NCI-H2029 (cell line): ENCODE data around the gene GEMIN2.
"Not testable (repeated sequence)": the region's sequence is repeated elsewhere in the genome, so short reads cannot be mapped to it uniquely, and the experiment has no call there.

ENCODE experiments used
- DNase-seq: peaks from one replicate; lab custom pipeline; 2025; lab: John Stamatoyannopoulos, UW

The GEMIN2 gene

GRCh38 chr14:39179042-39179441, 64.9 kb downstream of the GEMIN2 start:
- no peak for DNase-seq

- DNase-seq = no peak
Observed at GRCh38 chr14:39180553-39180952, 66.4 kb downstream of the GEMIN2 start.

- no peak for DNase-seq
Observed at GRCh38 chr14:39181026-39181692, 67.0 kb downstream of the GEMIN2 start.

DNA sequence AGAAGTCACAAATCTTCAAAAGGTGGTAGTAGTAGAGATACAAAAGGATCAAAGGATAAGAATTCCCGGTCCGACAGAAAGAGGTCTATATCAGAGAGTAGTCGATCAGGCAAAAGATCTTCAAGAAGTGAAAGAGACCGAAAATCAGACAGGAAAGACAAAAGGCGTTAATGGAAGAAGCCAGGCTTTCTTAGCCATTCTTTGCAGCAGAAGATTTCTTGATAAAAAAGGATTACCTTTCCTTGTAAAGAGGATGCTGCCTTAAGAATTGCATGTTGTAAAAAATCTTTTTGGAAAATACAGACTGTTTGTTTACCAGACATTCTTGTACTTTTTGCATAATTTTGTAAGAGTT, 67.5 kb downstream of the GEMIN2 start:
- DNase-seq = no peak

GRCh38 chr14:39182770-39183684, 68.9 kb downstream of the GEMIN2 start:
- no peak for DNase-seq

- DNase-seq = not testable (repeated sequence)
Observed at GRCh38 chr14:39183685-39184003, 69.5 kb downstream of the GEMIN2 start.

GRCh38 chr14:39184628-39185255, 70.6 kb downstream of the GEMIN2 start:
- DNase-seq = no peak

- no peak for DNase-seq
Observed at GRCh38 chr14:39185256-39186049, 71.3 kb downstream of the GEMIN2 start.
